GM18909 (cell line): Measurements from ENCODE around the gene PILRA.
A peak's percentile ranks its signal among the peaks of the same experiment; 100 is the strongest.
"Not testable (repeated sequence)": the region's sequence is repeated elsewhere in the genome, so short reads cannot be mapped to it uniquely, and the experiment has no call there.

Experiments used
- ATAC-seq: cut with Tn5 transposase; IDR thresholded peaks from one replicate; pipeline ENCODE4 v1.9.1; 2021; ENCODE audit warnings: mild to moderate bottlenecking; ENCODE audit not compliant: unreplicated experiment, poor library complexity

The PILRA gene

GRCh38 chr7:100373261-100373831, at the start of gene PILRA:
Gene PILRA, plus strand, starts transcription at chr7:100373487. Its CDS starts 170 bp downstream, at chr7:100373657.
- ATAC-seq: no peak

- ATAC-seq: not testable (repeated sequence)
Measured at GRCh38 chr7:100324194-100324593, 49.1 kb upstream of the PILRA start.

- ATAC-seq: not testable (repeated sequence)
Measured at GRCh38 chr7:100325671-100326070, 47.6 kb upstream of the PILRA start.

DNA sequence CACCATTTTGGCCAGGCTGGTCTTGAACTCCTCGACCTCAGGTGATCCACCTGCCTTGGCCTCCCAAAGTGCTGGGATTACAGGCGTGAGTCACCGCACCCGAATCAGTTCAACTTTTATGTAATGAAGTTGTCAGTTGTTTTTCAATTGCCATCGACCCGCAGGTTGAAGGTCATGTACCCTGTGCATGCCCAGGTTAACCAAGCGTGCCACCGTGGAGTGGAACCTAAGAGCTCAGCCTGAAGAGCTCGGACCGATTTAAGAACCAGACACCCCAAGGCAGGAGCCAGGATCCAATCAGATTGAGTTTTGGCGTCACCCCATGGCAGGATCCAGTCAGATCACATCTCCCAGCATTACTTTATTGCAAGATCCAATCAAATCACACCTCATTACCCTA, 46.4 kb upstream of the PILRA start:
- not testable (repeated sequence) for ATAC-seq

DNA sequence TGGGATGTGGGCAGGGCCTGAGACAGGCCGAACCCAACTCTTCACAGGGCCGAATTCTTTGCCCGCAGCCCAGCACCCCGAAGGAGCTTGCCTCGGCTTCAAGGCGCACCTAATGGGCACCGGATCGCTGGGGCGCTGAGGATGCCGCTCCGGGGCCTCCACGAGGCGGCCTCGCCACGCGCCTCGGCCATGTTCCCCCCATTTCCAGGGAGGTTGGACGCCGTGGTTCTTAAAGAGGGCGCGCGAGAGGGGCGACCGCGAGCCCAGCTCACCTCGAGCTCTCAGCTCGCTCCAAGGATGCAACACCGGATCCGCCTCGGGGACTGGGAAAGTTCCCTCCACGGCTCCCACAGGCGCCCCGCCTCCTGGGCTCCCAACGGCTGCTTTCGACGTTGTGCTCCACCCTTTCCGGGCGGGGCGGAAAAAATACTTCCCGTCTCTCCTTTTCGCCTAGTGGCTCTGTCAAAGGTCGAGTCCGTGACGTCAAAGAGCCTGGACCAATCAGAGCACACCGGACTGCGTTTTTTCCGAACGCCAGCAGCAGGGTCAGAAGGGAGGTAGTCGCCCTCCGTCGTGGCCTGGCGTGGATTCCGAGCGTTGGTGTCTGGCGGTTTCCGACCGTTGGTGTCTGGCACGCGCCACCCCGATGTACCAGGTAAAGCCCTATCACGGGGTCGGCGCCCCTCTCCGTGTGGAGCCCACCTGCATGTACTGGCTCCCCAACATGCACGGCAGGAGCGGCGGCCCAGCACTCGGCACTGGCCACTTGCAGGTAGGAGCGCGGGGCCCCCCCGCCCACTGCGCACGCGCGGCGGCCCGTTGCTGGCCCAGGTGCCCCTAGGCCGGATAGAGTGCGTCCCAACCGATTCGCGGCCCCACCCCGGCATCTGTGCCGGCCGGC, 37.5 kb upstream of the PILRA start:
- peak; percentile 93 for ATAC-seq

DNA sequence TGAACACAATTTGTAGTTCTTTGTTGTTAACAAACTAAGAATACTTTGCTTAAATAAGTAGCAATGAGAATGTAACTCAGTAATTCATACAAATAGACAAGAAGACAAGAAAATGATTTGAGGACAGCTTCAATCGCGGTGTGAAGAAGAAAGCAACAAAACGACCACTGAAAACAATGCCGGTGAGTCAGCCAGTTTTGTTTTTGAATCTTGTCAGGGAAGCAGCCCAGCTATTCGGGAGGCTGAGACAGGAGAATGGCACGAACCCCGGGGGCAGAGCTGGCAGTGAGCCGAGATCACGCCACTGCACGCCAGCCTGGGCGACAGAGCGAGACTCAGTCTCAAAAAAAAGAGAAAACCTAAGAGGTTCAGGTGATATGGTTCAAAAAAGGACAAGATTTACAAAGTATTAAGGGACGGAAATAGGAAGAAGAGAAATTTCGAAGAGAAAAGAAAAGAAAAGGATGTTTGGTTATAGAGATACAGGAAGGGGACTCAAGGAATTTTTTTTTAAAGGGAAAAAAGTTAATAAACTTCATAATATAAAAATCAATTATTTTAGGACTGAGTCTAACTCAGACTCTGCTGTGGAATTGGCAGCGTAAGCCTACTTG, 35.1 kb upstream of the PILRA start:
- not testable (repeated sequence) for ATAC-seq

- ATAC-seq: not testable (repeated sequence)
Measured at GRCh38 chr7:100341286-100341685, 32.0 kb upstream of the PILRA start.

- no peak for ATAC-seq
Measured at GRCh38 chr7:100342765-100343164, 30.5 kb upstream of the PILRA start.

DNA sequence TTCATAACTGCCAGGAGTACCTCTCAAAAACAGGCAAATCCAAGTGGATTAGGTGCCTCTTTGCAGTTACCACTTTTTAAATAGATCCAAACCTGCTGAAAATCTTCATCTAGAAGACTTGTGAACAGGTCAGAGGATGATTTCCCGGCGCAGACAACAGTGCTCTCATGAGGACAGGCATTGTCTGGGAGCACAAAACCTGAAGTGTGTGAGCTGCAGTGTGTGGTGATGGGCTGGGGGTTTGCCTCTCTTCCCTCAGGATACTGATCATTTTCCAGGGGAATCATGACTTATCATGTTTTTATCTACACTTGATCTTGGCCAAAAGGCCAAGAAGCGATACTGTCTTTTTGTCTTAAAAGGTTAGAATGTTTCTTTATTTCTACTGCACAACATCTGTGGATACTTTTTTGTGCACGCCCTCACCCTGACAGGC, 29.1 kb upstream of the PILRA start:
- peak; percentile 3 for ATAC-seq

DNA sequence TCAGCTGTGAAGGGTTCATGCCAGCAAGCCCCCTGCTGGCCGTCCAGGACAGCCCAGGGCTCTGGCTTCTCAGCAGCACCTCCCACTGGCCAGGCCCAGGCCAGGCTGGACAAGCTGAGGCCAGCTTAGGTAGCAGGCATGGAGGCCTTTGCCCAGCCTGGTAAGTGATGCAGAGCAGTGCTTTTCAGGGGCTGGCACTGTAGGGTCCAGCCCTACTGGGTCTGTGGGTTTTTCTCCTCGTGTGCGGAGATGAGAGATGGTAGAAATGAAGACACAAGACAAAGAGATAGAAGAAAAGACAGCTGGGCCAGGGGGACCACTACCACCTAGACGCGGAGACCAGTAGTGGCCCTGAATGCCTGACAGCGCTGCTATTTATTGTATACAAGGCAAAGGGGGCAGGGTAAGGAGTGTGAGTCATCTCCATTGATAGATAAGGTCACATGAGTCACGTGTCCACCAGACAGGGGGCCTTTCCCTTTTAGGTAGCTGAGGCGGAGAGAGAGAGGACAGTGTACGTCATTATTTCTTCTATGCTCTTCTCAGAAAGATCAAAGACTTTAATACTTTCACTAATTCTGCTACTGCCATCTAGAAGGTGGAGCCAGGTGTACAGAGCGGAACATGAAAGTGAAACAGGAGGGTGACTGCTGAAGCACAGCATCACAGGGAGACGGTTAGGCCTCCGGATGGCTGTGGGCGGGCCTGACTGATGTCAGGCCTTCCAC, 28.6 kb upstream of the PILRA start:
- ATAC-seq: peak; percentile 80

- peak; percentile 40 for ATAC-seq
Measured at GRCh38 chr7:100345288-100345672, 28.0 kb upstream of the PILRA start.

DNA sequence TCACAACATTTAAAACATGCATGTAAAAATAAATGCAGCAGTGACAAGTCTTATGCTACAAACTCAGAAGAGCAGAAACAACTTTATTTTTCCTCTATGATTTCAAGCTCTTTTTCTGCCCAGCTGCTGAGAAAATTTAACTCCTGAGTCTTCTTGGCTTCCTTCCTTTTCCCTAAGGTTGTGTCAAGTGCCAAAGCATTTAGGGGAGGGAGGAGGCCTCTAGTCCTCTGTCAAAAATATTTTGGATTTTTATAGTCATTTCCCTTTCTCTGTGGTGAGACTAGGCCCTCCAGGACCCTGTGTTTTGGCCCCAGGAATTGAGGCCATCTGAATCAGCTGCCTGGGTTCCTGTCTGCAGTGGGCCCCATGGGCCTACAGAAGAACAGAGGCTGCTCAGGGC, 26.4 kb upstream of the PILRA start:
- ATAC-seq: no peak

DNA sequence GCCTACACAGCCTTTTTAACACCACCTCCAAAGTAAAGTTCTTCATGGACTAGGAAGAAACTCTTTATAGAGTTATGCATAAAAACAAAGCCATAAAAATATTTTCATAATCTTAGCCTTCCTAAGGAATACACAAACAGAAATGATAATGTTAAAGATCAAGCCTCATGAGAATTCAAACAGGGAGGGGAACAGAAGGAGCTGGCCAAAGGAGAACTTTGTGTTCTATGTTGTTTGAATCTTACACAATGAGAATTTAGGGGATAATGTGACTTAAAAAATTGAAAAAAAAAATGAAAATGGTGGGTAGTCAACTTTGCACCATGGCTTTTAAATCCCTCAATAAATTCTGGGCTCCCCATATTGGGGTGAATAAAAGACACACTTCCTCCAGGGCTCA, 24.5 kb upstream of the PILRA start:
- no peak for ATAC-seq

GRCh38 chr7:100349757-100350156, 23.5 kb upstream of the PILRA start:
- no peak for ATAC-seq

DNA sequence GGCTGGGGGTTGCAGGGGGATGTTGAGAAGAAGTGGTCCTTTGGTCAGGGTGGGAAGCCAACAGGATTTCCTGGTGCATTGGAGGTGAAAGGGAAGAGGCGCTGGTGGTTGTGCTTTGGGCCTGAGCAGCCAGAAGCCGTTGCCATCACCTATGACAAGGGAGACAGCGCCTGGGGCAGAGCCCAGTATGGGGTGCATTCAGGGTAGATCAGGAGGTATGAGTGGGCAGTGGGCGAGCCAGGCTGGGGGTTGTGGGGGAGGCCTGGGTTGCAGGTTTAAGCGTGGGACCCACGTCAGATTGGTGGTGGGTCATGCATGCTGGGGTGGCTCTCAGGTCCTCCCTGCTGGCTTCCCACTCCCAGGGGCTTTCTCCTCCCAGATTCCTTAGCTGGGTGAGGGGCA, 21.6 kb upstream of the PILRA start:
- no peak for ATAC-seq

- not testable (repeated sequence) for ATAC-seq
Measured at GRCh38 chr7:100352230-100352781, 21.0 kb upstream of the PILRA start.

GRCh38 chr7:100352984-100353684, 20.2 kb upstream of the PILRA start:
- ATAC-seq: no peak

- no peak for ATAC-seq
Measured at GRCh38 chr7:100353685-100354330, 19.5 kb upstream of the PILRA start.

DNA sequence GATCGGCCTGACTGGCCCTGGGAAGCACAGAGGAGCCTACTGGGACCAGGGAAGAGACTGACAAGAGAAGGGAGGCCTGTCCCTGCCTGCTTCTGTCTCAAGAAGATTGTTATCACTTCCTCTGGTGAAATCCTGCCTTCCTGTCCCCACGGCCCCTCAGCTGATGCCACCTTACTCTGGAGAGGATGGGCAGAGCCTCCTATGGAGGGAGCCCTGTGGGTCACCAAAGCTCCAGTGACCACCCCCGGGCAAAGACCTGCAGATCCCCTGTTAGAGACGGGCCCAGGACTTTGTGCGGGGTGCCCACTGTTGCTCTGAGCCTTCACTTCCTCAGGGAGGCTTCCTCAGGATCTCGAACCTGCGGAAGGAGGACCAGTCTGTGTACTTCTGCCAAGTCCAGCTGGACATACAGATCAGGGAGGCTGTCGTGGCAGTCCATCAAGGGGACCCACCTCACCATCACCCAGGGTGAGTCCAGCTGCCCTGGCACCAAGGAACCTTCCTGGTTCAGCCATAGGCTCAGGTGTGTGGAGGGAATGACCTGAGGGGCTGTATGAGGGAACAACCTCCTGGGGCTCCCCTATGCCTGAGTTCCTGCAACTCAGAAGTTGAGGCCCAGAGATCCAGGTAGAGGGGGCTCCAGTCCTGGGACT, 16.7 kb upstream of the PILRA start:
- no peak for ATAC-seq
